ENCODE measurements around the gene FAM124A. TPM values are rescaled to one million over a fixed set of nuclear protein-coding genes. Genes with fewer than 3 reads are reported as not detected.

FAM124A gene
- total RNA-seq, 1 experiment from 2014 or later, result 3.1 TPM

- H2AFZ ChIP-seq (ENCODE audit: low read depth, low read length, poor library complexity, severe bottlenecking), result no peak overlapping the region
- H3K9me3 ChIP-seq (ENCODE audit: control insufficient read depth in 1 of 2, insufficient read depth in 1 of 2, low read depth in 1 of 2, low read length in 2 of 2), result no peaks in the 10 kb centered on the region
- H3K4me3 ChIP-seq (replicated peaks in 1 of 2; ENCODE audit: low read depth in 1 of 2, low read length in 2 of 2), result no peak overlapping the region
- no peaks in the 10 kb centered on the region for H3K79me2 ChIP-seq (ENCODE audit: insufficient read depth, low read length)
- H4K20me1 ChIP-seq (ENCODE audit: insufficient read depth), result no peaks in the 10 kb centered on the region
- H3K4me2 ChIP-seq (ENCODE audit: low read length), result no peak overlapping the region
- ATAC-seq (no peak), DNase-seq (ENCODE audit: low read depth, low spot score) (no peak)
- no TSS peak for BruUV-seq (replicated peaks)
- TF ChIP-seq JUND (IDR thresholded peaks at IDR 0.05), result no peak
- TF ChIP-seq, protein P1, sequence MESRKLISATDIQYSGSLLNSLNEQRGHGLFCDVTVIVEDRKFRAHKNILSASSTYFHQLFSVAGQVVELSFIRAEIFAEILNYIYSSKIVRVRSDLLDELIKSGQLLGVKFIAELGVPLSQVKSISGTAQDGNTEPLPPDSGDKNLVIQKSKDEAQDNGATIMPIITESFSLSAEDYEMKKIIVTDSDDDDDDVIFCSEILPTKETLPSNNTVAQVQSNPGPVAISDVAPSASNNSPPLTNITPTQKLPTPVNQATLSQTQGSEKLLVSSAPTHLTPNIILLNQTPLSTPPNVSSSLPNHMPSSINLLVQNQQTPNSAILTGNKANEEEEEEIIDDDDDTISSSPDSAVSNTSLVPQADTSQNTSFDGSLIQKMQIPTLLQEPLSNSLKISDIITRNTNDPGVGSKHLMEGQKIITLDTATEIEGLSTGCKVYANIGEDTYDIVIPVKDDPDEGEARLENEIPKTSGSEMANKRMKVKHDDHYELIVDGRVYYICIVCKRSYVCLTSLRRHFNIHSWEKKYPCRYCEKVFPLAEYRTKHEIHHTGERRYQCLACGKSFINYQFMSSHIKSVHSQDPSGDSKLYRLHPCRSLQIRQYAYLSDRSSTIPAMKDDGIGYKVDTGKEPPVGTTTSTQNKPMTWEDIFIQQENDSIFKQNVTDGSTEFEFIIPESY (IDR thresholded peaks at IDR 0.05; ENCODE audit: extremely low read depth, insufficient replicate concordance, low read length), result no peak
- TF ChIP-seq, protein P2, sequence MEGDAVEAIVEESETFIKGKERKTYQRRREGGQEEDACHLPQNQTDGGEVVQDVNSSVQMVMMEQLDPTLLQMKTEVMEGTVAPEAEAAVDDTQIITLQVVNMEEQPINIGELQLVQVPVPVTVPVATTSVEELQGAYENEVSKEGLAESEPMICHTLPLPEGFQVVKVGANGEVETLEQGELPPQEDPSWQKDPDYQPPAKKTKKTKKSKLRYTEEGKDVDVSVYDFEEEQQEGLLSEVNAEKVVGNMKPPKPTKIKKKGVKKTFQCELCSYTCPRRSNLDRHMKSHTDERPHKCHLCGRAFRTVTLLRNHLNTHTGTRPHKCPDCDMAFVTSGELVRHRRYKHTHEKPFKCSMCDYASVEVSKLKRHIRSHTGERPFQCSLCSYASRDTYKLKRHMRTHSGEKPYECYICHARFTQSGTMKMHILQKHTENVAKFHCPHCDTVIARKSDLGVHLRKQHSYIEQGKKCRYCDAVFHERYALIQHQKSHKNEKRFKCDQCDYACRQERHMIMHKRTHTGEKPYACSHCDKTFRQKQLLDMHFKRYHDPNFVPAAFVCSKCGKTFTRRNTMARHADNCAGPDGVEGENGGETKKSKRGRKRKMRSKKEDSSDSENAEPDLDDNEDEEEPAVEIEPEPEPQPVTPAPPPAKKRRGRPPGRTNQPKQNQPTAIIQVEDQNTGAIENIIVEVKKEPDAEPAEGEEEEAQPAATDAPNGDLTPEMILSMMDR (IDR thresholded peaks at IDR 0.05 in 2 of 3, conservative IDR thresholded peaks at IDR 0.05 in 1 of 3; ENCODE audit: borderline replicate concordance in 1 of 3, insufficient read depth in 1 of 3, low read depth in 2 of 3, low read length in 2 of 3), result no peak
- TF ChIP-seq EGR1 (IDR thresholded peaks at IDR 0.05; ENCODE audit: low read depth), result no peak
- TF ChIP-seq RAD21 (IDR thresholded peaks at IDR 0.05; ENCODE audit: low read depth), result no peak
- no peak for TF ChIP-seq ZFX (IDR thresholded peaks at IDR 0.05)
- TF ChIP-seq CEBPB (IDR thresholded peaks at IDR 0.05; ENCODE audit: low read depth), result no peak
- no peak for TF ChIP-seq SIN3A (IDR thresholded peaks at IDR 0.05; ENCODE audit: low read depth)
- TF ChIP-seq SRF (IDR thresholded peaks at IDR 0.05; ENCODE audit: low read depth), result no peak
- TF ChIP-seq MAX (IDR thresholded peaks at IDR 0.05), result no peak
- no peak for TF ChIP-seq EZH2phosphoT487 (IDR thresholded peaks at IDR 0.05; ENCODE audit: borderline replicate concordance)
- no peak for TF ChIP-seq ELF1 (IDR thresholded peaks at IDR 0.05; ENCODE audit: borderline replicate concordance, low read depth)
- no peak for TF ChIP-seq CBX3 (IDR thresholded peaks at IDR 0.05; ENCODE audit: low read depth)
- no peak for TF ChIP-seq TCF7L2 (IDR thresholded peaks at IDR 0.05; ENCODE audit: borderline replicate concordance, extremely low read depth, insufficient read depth, insufficient read length)
- TF ChIP-seq YY1 (IDR thresholded peaks at IDR 0.05; ENCODE audit: extremely low read depth, insufficient replicate concordance, low read depth, low read length), result no peak
- ChIA-PET CTCF (no interaction called here), POLR2A (no interaction called here), RAD21 (ENCODE audit: low non-redundant PET in 1 of 2, low total read pairs in 2 of 2, uncharacterized antibody in 2 of 2, unreplicated experiment in 2 of 2) (no interaction called here)
- H3K9me2 ChIP-seq (ENCODE audit: insufficient read depth), result no peaks in the 10 kb centered on the region
- intact Hi-C loops (cut with micrococcal nuclease), result no loop called here
- peaks cover 61% of the 10 kb centered on the region for H3K27me3 ChIP-seq (ENCODE audit: insufficient read depth, low read length)
- H3K4me1 ChIP-seq (ENCODE audit: control insufficient read depth in 1 of 2, insufficient read depth in 2 of 2, low read length in 2 of 2), result no peaks in the 10 kb centered on the region
- no peak overlapping the region for H3K9ac ChIP-seq (ENCODE audit: low read length)
- H3K27ac ChIP-seq (ENCODE audit: low read depth, low read length), result no peak overlapping the region
- H3K36me3 ChIP-seq (ENCODE audit: control insufficient read depth in 1 of 2, insufficient read depth in 2 of 2, low read length in 2 of 2), result no peaks in the 10 kb centered on the region
Observed at GRCh38 chr13:51211910-51212309, 10.3 kb upstream of the FAM124A start.
